ENCODE measurements around the gene PLA2G4B.

Gene PLA2G4B

DNA sequence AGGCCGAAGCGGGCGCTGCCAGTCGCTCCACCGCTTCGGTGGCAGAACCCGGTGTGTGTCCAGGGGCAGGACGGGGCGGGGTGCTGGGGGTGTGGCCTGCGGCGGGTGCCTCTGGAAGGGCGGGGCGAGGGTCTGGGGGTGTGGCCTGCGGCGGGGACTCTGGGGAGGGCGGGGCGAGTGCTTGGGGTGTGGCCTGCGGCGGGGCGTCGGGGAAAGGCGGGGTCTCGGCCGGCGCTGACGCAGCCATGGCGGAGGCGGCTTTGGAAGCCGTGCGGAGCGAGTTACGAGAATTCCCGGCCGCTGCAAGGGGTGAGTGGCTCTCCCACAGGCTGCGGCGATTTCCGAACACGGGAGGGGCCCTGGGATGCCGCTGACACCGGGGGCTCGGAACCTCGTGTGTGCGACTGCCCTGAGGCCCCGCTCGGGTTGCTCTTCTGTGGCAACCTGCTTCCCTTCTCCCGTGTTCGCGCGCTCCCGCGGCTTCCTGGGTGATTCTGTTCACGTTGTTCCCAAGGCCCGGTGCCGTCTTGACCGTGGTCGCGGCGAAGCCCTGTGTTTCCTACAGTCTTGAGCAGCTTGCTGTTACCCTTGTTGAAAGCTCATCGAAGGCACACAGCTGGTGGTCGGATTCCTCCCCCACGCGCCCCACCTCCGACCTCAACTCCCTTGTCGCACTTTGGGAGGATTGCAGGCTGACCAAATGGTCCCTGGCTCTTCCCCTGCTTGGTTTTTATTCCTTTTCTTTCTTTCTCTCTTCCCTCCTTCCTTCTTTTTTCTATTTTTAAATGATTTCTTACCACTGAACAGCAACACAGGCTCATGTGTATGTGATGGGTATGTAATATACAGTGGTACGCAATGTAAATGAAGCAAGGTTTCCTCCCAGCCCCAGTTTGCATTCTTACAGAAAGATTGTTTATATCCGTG lies 10.5 kb upstream of the PLA2G4B start, which contains the start of gene JMJD7:
Gene JMJD7, plus strand, starts transcription at position 213 of the 927 bp plus-strand sequence. Its CDS starts 33 bp downstream, at position 246.
- DNase-seq, result peak; percentile 90

DNA sequence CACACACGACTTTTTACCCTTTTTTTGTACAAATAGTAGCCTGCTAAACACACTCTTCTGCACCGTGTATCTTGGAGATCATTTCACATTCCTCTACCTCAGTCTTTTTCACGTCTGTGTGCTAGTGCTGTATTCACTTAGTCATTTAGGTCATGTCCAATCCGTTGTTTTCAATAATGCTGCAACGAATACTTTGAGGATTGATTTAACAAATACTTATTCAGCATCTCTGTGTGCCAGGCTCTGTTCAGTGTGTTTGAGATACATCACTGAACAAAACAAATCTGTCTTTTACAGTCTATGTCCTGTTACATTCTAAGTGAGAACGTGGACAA lies 9.9 kb upstream of the PLA2G4B start:
- no peak for DNase-seq

DNA sequence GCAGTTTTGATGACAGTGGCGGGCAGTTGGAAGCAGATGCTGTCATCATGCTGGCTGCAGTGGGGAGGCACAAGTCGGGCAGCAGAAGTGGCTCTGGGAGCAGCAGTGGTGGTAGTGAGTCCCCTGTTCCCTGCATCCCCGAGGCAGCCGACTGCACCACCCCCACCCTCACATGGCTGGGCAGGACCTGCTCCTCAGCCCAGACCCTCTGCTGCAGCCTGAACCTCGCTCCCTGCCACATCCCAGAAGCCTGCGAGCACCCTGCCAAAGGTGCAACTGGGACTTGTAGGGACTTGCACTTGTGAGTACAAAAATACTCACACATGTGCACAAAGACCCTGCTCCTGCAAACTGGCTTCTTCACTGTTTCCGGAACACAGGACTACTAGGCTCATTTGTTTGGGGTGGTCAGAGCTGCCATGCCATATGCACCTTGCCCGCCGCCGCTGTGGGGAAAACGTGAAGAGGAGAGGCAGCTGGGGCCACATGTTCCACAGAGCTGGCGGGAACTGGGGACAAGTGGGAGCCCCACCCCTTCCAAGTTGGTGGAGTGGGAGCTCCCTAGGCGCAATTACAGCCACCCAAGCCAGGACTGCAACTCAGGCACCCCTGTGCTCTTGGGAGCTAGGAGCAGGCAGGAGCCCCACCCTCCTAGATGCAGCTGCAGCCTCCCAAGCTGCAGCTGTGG lies 8.5 kb upstream of the PLA2G4B start:
- DNase-seq, result no peak

DNA sequence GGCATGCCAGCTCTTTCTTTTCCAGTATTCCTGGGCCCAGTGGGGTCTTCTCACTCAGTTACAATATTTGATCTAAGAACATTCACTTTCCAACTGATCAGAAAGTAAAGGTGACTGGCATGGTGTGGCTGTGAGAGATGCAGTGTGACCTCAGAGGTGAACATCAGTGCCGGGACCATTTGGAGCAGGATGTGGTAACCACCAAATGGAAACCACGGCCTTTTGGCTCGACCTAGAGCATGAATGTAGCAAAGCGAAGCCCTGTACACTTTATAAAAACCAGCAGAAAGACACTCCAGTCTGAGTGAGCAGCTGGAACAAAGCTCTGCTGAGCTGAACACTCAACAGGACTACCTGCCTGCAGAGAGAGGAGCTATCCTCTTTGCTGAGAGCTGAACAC lies 7.4 kb upstream of the PLA2G4B start:
- peak; percentile 13 for DNase-seq

DNA sequence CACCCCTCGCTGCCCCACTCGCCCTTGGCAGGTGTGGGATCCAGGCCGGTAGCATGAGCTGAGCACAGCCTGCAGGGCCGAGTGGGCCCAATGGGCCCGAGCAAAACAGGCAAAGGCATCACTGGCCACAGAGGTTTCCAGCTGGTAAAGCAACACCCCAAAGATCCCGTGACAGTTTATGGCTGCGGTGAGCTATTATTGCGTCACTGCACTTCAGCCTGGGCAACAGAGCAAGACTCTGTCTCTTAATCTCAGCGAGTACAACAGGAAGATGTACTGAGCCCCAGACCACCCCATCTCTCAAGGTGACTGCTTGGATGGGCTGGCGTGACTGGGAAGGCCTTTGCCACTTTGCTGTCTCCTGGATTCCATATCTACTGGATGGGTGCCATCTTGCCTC lies 6.4 kb upstream of the PLA2G4B start:
- no peak for DNase-seq

DNA sequence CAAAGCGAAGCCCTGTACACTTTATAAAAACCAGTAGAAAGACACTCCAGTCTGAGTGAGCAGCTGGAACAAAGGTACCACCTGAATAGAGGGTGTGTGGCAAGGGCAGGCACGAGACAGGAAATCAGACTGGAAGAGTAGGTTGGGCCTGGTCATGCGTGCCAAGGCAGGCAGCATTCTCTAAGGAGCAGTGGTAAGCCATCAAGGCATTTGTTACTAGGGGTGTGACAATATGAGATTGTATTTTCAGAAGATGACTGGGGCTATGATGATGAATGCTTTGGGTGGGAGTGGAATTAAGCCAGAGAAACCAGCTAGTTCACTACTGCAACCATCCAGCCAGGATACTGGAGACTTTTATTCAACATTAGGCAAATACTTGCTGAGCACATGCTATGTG lies 5.8 kb upstream of the PLA2G4B start:
- DNase-seq, result no peak

DNA sequence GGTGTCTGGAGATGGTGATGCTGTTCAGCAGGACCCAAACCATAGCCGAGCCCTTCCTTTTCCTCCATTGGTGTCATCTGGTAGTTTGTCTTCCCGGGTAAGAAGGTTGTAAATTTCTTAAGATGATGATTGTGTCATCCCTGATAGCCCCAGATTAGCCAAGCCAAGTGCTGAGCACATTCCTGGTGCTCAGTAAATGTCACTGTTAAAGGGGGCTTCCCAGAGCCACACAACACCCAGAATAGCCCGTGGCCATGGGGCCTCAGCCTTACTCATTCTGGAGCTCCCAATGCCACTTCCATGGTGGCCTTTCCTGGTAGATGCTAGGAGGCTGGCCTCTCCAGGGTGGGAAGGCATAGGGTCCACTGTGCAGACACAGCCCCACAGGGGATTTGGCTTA lies 4.6 kb upstream of the PLA2G4B start:
- no peak for DNase-seq

DNA sequence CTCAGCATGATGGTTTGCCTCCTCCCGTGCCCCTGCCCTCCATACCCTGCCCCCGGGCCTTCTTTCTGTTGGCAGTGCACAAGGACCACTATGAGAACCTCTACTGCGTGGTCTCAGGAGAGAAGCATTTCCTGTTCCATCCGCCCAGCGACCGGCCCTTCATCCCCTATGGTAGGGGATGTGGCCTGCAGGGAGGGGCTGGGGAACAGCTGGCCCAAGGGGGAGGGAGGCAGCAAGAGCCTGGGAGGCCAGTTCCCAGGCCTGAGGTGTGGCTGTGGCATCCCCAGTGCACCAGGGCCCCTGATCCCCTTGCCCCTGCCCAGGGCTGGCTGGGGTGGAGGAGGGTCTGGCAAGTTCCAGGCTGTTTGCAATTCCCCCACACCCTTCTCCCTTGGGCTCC lies 2.6 kb upstream of the PLA2G4B start:
- no peak for DNase-seq

DNA sequence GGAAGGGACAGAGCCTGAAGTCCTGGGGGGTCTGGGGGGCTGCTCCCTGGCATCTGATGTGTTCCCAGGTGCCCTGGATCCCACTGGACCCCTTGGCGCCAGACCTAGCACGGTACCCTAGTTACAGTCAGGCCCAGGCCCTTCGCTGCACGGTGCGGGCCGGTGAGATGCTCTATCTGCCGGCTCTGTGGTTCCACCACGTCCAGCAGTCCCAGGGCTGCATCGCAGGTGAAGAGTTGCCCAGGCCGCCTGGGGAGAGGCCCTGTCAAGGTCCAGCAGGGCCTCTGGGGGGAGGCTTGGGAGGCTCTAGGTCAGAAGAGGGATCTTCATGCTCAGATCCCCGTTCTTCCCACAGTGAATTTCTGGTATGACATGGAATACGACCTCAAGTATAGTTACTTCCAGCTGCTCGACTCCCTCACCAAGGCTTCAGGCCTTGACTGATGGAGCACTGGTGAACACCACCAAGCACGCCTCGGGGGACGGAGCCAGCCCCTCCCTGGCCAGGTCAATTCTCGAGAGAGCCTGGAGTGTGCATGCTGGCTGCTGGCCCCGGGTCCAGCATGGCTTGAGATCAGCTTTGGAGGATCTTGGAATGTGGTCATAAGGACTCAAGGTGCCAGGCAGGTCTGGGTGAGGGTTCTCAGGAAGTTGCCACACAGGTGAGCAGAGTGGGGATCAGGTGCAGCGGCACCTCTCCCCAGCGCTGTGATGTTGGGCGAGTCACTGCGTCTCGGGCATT lies 1.8 kb upstream of the PLA2G4B start:
- no peak for DNase-seq

DNA sequence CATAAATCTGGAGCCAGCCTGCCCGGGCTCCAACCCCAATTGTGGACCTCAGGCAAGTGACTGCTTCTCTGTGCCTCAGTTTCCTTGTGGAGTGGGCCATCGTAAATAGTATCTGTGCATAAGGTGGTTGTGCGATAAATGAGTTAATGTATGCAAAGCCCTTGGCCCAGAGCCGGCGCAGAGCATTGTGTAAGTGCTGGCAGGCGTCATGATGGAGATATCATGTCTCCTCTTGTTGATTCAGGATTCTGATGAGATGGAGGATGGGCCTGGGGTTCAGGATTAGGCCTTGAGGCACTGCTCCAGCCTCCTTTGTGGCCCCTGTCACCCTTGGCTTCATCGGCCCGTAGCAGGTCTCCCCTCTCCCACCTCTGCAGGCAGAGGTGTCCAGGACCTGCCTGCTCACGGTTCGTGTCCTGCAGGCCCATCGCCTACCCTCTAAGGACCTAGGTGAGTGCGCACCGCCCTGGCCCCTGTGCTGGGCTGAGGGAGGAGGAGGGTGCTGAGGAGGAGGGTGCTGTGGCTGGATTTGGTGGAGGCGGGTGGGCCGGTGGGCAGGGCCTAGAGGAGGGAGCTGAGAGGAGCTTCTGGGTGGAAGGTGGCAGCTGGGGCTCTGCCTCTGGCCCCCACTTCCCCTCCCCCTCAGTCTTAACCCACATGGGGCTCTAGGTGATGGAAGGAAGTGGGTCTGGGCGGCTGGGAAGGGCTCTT lies 1.3 kb downstream of the PLA2G4B start:
- DNase-seq, result no peak

DNA sequence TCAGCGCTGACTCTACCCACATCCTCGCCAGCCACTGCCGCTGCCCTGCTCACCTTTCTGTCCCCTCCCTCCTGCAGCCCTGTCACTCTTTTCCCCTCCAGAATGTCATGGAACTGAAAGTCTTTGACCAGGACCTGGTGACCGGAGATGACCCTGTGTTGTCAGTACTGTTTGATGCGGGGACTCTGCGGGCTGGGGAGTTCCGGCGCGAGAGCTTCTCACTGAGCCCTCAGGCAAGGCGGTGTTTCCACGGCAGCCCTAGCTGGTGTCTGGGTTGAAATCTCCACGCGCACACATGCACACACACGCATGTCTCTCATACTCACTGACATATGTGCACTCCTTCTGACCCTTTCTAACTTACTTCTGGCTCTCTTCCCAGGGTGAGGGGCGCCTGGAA lies 2.0 kb downstream of the PLA2G4B start:
- no peak for DNase-seq

DNA sequence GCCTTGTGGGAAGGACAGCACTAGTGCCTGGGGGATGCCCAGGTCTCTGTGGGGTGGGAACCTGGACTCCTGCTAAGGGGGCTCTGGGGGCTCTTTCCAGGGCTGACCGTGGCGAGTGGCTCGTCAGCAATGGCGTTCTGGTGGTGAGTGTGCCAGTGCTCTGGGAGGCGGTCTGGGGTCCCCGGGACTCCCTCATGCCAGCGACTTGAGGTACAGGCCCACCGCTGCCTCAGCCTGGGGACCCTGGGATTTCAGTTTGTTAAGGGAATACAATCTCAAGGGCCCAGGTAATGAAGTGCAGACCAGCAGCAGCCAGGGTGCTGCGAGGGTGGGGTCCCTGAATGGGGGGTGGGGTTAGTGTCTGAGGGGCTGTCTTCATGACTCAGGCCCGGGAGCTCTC lies 2.5 kb downstream of the PLA2G4B start:
- no peak for DNase-seq

DNA sequence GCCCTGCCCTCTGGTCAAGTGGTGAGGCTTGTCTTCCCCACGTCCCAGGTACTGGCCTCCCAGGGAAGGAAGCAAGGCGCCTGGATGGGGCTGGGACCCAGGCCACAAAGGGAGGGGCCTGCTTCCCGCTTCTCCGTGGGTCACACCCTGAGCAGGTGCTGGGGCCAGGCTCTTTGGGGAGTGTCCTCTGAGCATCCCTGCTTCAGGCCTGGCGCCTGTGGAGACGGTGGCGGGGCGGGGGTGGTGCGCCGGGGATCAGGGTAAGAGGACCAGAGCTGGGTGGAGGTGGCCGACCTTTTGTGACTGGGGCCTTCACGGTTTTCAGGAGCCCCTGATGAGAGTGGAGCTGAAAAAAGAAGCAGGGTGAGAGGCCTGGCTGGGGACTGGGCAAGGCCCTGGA lies 3.6 kb downstream of the PLA2G4B start:
- DNase-seq, result no peak

DNA sequence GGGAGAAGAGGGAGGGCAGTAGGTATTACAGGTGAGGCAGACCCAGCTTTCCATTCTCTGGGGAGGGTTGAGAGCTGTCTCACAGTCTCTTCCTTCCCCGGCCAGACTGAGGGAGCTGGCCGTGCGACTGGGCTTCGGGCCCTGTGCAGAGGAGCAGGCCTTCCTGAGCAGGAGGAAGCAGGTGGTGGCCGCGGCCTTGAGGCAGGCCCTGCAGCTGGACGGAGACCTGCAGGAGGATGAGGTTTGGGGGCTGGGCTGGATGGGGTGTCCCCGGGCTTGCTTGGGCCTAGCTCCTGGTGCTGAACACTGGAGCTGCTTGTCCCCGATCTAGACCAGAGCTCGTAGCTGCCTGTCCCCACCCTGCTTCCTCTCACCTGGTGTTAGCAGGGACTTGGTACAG lies 4.9 kb downstream of the PLA2G4B start:
- DNase-seq, result no peak

DNA sequence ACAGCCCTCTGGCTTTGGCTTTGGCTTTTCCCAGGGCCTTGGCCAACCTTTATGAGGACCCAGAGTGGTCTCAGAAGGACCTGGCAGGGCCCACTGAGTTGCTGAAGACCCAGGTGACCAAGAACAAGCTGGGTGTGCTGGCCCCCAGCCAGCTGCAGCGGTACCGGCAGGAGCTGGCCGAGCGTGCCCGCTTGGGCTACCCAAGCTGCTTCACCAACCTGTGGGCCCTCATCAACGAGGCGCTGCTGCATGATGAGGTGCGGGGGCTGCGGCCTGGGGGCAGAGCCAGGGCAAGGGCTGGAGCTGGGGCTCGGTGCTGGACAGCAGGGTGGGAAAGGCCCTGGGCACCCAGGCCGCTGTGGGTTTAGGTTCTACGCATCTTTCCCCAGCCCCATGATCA lies 6.2 kb downstream of the PLA2G4B start:
- no peak for DNase-seq

DNA sequence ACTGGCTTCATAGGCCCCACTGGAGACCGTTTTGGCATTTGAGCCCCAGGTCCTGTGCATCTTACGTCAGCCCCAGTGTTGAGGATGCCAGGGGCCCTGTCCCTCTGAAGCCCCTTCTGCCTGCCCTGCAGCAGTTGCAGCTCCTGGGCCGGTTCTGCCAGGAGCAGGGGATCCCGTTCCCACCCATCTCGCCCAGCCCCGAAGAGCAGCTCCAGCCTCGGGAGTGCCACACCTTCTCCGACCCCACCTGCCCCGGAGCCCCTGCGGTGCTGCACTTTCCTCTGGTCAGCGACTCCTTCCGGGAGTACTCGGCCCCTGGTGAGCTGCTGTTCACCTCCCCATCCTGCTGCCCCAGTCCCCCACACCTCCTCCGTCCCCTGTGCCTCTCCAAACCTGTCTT lies 8.6 kb downstream of the PLA2G4B start:
- no peak for DNase-seq

DNA sequence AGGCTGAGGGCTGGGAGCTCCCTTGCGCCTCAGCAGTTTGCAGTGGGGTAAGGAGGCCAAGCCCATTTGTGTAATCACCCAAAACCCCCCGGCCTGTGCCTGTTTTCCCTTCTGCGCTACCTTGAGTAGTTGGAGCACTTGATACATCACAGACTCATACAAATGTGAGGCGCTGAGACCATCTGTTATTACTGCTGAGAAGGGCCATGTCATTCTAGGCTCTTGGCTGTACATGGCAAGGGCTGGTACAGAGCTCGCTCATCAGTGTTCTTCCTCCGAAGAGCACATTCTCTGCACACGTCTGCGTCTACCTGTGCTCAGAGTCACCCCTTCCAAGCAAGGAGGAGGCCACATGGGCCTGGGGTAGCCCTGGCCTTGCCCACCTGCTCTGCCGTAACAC lies 9.3 kb downstream of the PLA2G4B start:
- DNase-seq, result no peak

DNA sequence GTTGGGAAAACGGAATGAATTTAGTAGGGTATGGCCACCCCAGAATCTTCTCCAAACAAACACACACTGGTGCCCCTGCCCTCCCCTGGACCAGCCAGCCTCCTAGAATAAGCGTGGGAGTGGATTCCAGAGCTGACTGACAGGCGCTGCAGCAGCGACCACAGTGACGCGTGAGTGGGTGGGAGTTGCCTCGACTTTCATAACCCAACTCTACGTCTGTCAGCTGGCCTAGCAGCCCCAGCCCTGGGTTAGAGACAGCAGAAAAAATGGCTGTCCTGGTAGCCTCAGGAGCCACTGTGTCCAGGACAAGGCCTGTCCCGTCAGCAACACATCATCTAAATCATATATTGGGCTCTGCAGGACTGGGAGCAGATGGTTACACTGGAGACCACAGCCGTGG lies 10.0 kb downstream of the PLA2G4B start:
- DNase-seq, result no peak

DNA sequence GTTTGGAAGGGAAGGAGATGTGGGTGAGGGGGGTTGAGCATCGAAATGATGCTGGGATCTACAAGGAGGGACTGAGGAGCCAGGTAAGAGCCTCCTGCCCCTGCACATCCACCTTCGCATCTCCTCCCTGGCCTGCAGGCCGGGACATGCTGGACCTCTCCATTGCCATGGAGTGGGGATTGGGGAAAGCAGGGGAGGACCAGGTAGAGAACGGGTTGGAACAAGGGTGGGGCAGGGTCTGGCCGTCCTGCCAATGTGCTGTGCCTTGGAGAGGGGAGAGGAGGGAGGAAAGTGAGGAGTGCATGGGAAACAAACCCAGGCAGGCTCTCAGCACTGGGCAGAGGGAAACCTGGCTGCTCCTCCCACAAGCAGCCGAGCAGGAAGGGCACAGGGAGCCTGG lies 10.6 kb downstream of the PLA2G4B start:
- no peak for DNase-seq

DNA sequence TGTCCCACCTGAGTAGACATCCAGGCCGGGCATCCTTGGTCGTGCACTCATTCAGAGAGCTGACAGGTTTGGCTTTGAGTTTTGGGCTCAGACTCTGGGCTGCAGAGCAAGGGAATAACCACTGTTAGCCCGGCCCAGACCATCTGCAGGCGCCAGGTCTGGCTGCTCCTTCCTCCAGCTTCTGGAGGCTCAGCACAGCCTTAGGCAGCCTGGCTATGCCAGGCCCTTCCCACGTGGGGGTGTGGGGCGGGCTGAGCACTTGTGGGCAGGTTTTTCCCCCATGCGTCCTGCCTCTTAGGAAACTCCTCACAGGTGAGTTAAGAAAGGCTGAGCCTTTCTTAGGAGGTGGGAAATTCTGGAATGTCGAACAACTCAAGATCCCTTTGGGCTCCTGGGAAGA lies 11.2 kb downstream of the PLA2G4B start:
- no peak for DNase-seq

DNA sequence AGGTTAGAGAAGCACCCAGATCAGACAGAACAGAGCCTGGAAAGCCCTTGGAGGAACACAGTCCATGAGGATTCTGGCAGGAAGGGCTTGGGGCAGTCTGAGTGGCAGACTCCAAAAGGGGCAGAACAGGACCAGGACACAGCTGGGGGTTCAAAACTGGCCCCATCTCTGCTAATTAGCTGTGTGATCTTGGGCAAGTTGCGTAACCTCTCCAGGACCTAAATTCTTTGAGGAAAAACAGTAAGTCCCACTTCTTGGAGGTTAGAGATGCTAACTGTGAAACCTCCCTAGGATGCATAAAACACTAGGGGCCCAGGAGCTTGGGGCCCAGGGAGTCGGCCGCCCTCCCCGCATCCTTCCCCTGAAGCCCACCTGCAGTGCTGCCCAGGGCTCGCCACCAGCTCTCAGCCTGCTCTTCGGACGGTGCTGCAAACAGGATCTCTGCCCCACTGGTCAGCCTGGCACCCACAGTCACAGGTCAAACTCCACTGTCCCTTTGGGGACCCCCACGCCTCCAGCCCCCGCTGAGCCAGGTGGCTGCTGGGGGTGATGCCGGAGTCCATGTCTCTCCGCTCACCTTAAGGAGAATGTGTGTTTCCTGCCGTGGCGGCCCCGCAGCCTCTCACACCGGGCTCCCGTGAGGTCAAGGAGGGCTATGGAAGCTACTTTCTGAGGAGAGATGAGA lies 12.0 kb downstream of the PLA2G4B start:
- no peak for DNase-seq

DNA sequence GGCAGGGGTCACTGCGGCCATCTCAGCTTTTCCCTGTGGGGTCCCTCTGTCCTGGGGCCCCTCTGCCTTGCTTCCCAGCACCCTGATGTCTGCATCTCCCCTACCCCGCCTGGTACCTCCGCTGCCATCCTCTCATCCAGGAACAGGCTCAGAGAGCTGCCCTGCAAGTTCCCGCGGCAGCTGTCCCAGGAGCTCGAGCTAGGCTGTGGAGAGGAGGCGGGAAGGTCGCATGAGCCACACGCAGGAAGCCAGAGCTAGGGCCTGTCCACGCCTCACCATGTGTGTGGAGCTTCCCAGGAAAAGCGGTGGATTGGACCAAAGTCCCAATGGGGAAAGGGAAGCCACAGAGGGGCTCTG lies 12.5 kb downstream of the PLA2G4B start:
- no peak for DNase-seq
